SK-N-SH (cell line): ENCODE data around the gene CDKAL1. TPM values are rescaled to one million over a fixed set of nuclear protein-coding genes. Genes with fewer than 3 reads are reported as not detected.

Experiments used
- CTCF ChIA-PET: fragments of 300-600, 350-600 bp; formaldehyde crosslinking; extraction: SDS; loops from one replicate; lab custom pipeline; 2021; lab: Yijun Ruan, JAX
- POLR2A ChIA-PET: fragments of 350-600 bp; sonication (Branson Sonifier 250); formaldehyde crosslinking; extraction: SDS; loops from one replicate; lab custom pipeline; 2020; ENCODE audit warnings: antibody characterized with exemption, inconsistent platforms; lab: Yijun Ruan, JAX
- DNase-seq: peaks from one replicate; pipeline ENCODE4 v3.0.0; 2012
- H2AFZ ChIP-seq: fragments of 200-600 bp; sonication (generic); 2 replicates; pipeline ENCODE4 v1.8.1; 2016; ENCODE audit warnings: antibody characterized with exemption, mild to moderate bottlenecking, low read depth
- H3F3A ChIP-seq: fragments of 200-600 bp; sonication (generic); replicated peaks from 2 replicates; pipeline ENCODE3; 2016; ENCODE audit warnings: antibody characterized with exemption, mild to moderate bottlenecking; ENCODE audit not compliant: insufficient read depth
- H3K27ac ChIP-seq, 2 experiments: fragments of 200-500 bp in 1 of 2; fragments of 200-600 bp in 1 of 2; sonication (Bioruptor generic) in 1 of 2; sonication (generic), shearing (Covaris generic) in 1 of 2; 2 replicates each; pipeline versions ENCODE4 v1.5.1 to v1.6.1; 2014 to 2016; ENCODE audit warnings: low read depth in 2 of 2, inconsistent platforms in 1 of 2, low read length in 1 of 2, mild to moderate bottlenecking in 1 of 2, mixed read lengths in 1 of 2
- H3K27me3 ChIP-seq: fragments of 200-600 bp; sonication (generic), shearing (Covaris generic); 2 replicates; pipeline ENCODE4 v1.6.1; 2016; ENCODE audit warnings: mixed run types; ENCODE audit not compliant: insufficient read depth
- H3K36me3 ChIP-seq, 2 experiments: fragments of 200-500 bp in 1 of 2; fragments of 200-600 bp in 1 of 2; sonication (Bioruptor generic) in 1 of 2; sonication (generic) in 1 of 2; replicated peaks in 1 of 2; 2 replicates each; pipeline versions ENCODE3 to v1.5.1; 2014 to 2016; ENCODE audit warnings: low read length in 1 of 2, mild to moderate bottlenecking in 1 of 2; ENCODE audit not compliant: insufficient read depth in 2 of 2, control insufficient read depth in 1 of 2
- H3K4me1 ChIP-seq, 2 experiments: fragments of 200-500 bp in 1 of 2; fragments of 200-600 bp in 1 of 2; sonication (Bioruptor generic) in 1 of 2; sonication (generic), shearing (Covaris generic) in 1 of 2; 2 replicates each; pipeline versions ENCODE4 v1.5.1 to v1.6.1; 2014 to 2016; ENCODE audit warnings: low read depth in 1 of 2, low read length in 1 of 2, mixed run types in 1 of 2; ENCODE audit not compliant: insufficient read depth in 2 of 2, control insufficient read depth in 1 of 2
- H3K4me2 ChIP-seq: fragments of 200-600 bp; sonication (generic), shearing (Covaris generic); 2 replicates; pipeline ENCODE4 v1.6.1; 2017; ENCODE audit warnings: mixed run types
- H3K4me3 ChIP-seq, 2 experiments: fragments of 200-500 bp in 1 of 2; fragments of 200-600 bp in 1 of 2; sonication (Bioruptor generic) in 1 of 2; sonication (generic), shearing (Covaris generic) in 1 of 2; 2 replicates each; pipeline versions ENCODE4 v1.5.1 to v1.8.1; 2014 to 2016; ENCODE audit warnings: low read depth in 2 of 2, inconsistent platforms in 1 of 2, low read length in 1 of 2, mild to moderate bottlenecking in 1 of 2, mixed read lengths in 1 of 2, moderate library complexity in 1 of 2
- H3K79me2 ChIP-seq: fragments of 200-600 bp; sonication (generic); 2 replicates; pipeline ENCODE4 v1.8.1; 2017; ENCODE audit warnings: mild to moderate bottlenecking; ENCODE audit not compliant: insufficient read depth
- H3K9ac ChIP-seq: fragments of 200-600 bp; sonication (generic); 2 replicates; pipeline ENCODE4 v1.6.1; 2017; ENCODE audit warnings: mixed run types
- H3K9me2 ChIP-seq: fragments of 200-600 bp; sonication (generic); 2 replicates; pipeline ENCODE4 v1.6.1; 2017; ENCODE audit warnings: mixed run types
- H3K9me3 ChIP-seq: fragments of 200-600 bp; sonication (generic); 2 replicates; pipeline ENCODE4 v1.6.1; 2017; ENCODE audit warnings: mixed run types, mild to moderate bottlenecking, moderate library complexity
- H4K20me1 ChIP-seq: fragments of 200-600 bp; sonication (generic); 2 replicates; pipeline ENCODE4 v1.6.1; 2017; ENCODE audit warnings: mild to moderate bottlenecking, mixed run types; ENCODE audit not compliant: insufficient read depth
- EP300 ChIP-seq, 2 experiments: IDR thresholded peaks; 2 replicates each; pipeline versions ENCODE4 v1.4.0 to v1.6.1; 2012; ENCODE audit warnings: borderline replicate concordance in 1 of 2, low read depth in 1 of 2, low read length in 1 of 2
- EZH2phosphoT487 ChIP-seq: fragments of 200-600 bp; sonication (generic); IDR thresholded peaks from 2 replicates; pipeline ENCODE4 v1.6.1; 2017; ENCODE audit warnings: low read depth, mixed run types, mild to moderate bottlenecking, antibody characterized with exemption, moderate library complexity, borderline replicate concordance
- FOSL2 ChIP-seq: IDR thresholded peaks from 2 replicates; pipeline ENCODE4 v1.4.0; 2012; ENCODE audit warnings: low read depth, mild to moderate bottlenecking, moderate library complexity, borderline replicate concordance
- FOXJ3 ChIP-seq: sonication (generic); formaldehyde crosslinking; IDR thresholded peaks from 2 replicates; pipeline ENCODE4 v1.5.1; 2020; ENCODE audit warnings: mild to moderate bottlenecking, missing genetic modification reagents
- JUND ChIP-seq: IDR thresholded peaks from 2 replicates; pipeline ENCODE4 v1.4.0; 2012
- NFIC ChIP-seq: IDR thresholded peaks from 2 replicates; pipeline ENCODE4 v1.4.0; 2012; ENCODE audit warnings: borderline replicate concordance
- NRF1 ChIP-seq: IDR thresholded peaks from 2 replicates; pipeline ENCODE4 v1.6.1; 2012; ENCODE audit warnings: low read depth, mild to moderate bottlenecking, low read length
- POLR2AphosphoS5 ChIP-seq: IDR thresholded peaks from 2 replicates; pipeline ENCODE4 v1.6.1; 2012; ENCODE audit warnings: low read depth, low read length
- RFX5 ChIP-seq: IDR thresholded peaks from 2 replicates; pipeline ENCODE4 v1.6.1; 2012; ENCODE audit warnings: mild to moderate bottlenecking, improper control_type of control experiment, low read length
- SIN3A ChIP-seq: IDR thresholded peaks from 2 replicates; pipeline ENCODE4 v1.6.1; 2012; ENCODE audit warnings: low read depth, mild to moderate bottlenecking, low read length, moderate library complexity, borderline replicate concordance
- TEAD4 ChIP-seq: IDR thresholded peaks from 2 replicates; pipeline ENCODE4 v1.4.0; 2012; ENCODE audit warnings: mild to moderate bottlenecking, borderline replicate concordance; ENCODE audit not compliant: insufficient read depth
- WGBS: methylation state at CpG from one replicate; pipeline ENCODE4 v1.1.6; 2017; ENCODE audit warnings: low lambda C conversion rate; 5-methylcytosine and 5-hydroxymethylcytosine counted together
- polyA plus RNA-seq, 3 experiments: library from polyadenylated mRNA; depleted of rRNA; stranded (reverse); fragments of >200 nt; gene quantifications; 2 replicates each; pipeline ENCODE4 v1.2.3, GENCODE V29; 2012
- TF ChIP-seq, protein P1 (sequence below): IDR thresholded peaks from 2 replicates; pipeline ENCODE4 v1.4.0; 2012; ENCODE audit warnings: low read depth
- TF ChIP-seq, protein P2 (sequence below): fragments of 200-600 bp; sonication (generic); IDR thresholded peaks from 2 replicates; pipeline ENCODE4 v1.6.1; 2017; ENCODE audit warnings: antibody characterized with exemption, mild to moderate bottlenecking, moderate library complexity
- TF ChIP-seq, protein P3 (sequence below): fragments of 150-350 bp; IDR thresholded peaks from 2 replicates; pipeline ENCODE4 v1.6.1; 2017; ENCODE audit warnings: antibody characterized with exemption, low read length, low read depth, borderline replicate concordance

Gene CDKAL1
- polyA plus RNA-seq, 1 of the 3 experiments (the other 2 are of a cell fraction), result 2.6 TPM

DNA sequence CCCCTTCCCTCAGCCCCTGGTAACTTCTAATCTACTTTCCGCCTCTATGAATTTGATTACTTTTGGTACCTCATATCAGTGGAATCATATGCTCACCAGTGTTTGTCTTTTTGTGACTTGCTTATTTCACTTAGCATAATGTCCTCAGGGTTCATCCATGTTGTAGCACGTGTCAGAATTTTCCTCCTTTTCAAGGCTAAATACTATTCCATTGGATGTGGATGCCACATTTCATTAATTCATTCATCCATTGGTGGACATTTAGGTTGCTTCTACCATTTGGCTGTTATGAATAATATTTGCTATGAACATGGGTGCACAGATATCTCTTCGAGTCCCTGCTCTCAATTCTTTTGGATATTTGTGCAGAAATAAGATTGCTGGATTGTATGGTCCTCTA, 670.7 kb downstream of the CDKAL1 start:
- no peak overlapping the region for H3K4me2 ChIP-seq
- no peak overlapping the region for H2AFZ ChIP-seq
- no peak overlapping the region for H3K4me3 ChIP-seq
- POLR2A ChIA-PET, result no interaction called here
- no peaks in the 10 kb centered on the region for H3K36me3 ChIP-seq
- TF ChIP-seq JUND, result no peak
- no peak for TF ChIP-seq EZH2phosphoT487
- no peak for TF ChIP-seq RFX5
- no peak for TF ChIP-seq POLR2AphosphoS5
- TF ChIP-seq EP300 (IDR thresholded peaks at IDR 0.05; ENCODE audit: borderline replicate concordance in 1 of 2, low read depth in 1 of 2, low read length in 1 of 2), result no peak
- TF ChIP-seq NFIC, result no peak
- no peak for TF ChIP-seq NRF1
- TF ChIP-seq, protein P1, sequence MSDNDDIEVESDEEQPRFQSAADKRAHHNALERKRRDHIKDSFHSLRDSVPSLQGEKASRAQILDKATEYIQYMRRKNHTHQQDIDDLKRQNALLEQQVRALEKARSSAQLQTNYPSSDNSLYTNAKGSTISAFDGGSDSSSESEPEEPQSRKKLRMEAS, result no peak
- TF ChIP-seq SIN3A, result no peak
- no peaks in the 10 kb centered on the region for H3K9me2 ChIP-seq
- no peaks in the 10 kb centered on the region for H4K20me1 ChIP-seq
- 80% methylated on average over 3 of the region's 3 CpGs for WGBS
- no peaks in the 10 kb centered on the region for H3K9me3 ChIP-seq
- DNase-seq, result no peak
- H3F3A ChIP-seq, result no peaks in the 10 kb centered on the region
- peaks cover 8 to 23% of the 10 kb centered on the region in 2 experiments; a peak in 3 of 4 replicates for H3K4me1 ChIP-seq
- H3K27me3 ChIP-seq, result no peaks in the 10 kb centered on the region
- CTCF ChIA-PET, result no interaction called here
- H3K9ac ChIP-seq, result no peak overlapping the region
- H3K79me2 ChIP-seq, result no peaks in the 10 kb centered on the region
- no peak overlapping the region for H3K27ac ChIP-seq

DNA sequence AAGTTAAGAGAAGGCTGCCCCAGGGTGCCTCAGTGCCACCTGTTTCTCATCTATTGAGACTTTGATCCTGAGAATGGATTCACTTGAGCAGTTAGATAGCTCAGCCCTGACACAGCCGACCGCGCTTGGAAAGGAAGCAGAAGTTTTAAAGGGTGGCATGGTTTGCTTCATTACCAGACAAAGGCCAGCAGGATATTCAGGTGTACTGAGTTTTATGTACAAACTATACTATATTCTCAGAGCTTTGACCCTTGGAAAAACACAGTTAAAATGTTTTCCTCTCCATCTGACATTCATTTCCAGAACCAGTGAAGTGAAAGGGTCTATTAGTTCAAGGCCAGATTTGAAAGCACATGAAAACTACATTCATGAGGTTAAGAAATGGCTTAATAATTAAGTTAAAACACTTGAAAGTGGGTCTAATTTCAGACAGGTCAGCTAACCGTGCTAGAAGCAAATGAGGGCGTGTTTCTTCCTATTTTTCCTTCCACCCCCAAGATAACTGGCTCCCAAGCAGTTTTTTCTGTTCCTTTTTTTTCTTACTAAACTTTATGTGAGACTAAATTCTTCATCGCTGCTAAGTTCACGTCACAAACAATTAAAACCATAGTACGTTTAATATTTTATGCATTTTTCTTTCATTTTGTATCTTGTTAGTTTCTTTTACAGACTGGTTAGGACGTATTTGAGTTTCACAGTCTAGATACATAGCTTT, 674.0 kb downstream of the CDKAL1 start:
- Histone ChIP-seq H3K79me2 (no peaks in the 10 kb centered on the region), H3K4me2 (no peak overlapping the region), H3K36me3 (no peaks in the 10 kb centered on the region), H3K4me3 (no peak overlapping the region), H2AFZ (no peak overlapping the region), H3F3A (no peaks in the 10 kb centered on the region), H4K20me1 (no peaks in the 10 kb centered on the region), H3K9ac (no peak overlapping the region), H3K27me3 (no peaks in the 10 kb centered on the region), H3K9me3 (no peaks in the 10 kb centered on the region), H3K4me1 (peaks cover 0 to 2% of the 10 kb centered on the region in 2 experiments; a peak in 1 of 4 replicates), H3K27ac (peak overlapping the region in 1 of 2 experiments; percentile 56; a peak in 2 of 4 replicates), H3K9me2 (no peaks in the 10 kb centered on the region)
- ChIA-PET CTCF (interaction anchor here (1.1 kb wide), 1 partner anchor 380 kb away, joined by 3 read pairs; no protein-coding TSS in a partner anchor), POLR2A (no interaction called here)
- 95% methylated on average over 9 of the region's 9 CpGs for WGBS
- TF ChIP-seq JUND (no peak), RFX5 (no peak), FOSL2 (no peak), FOXJ3 (no peak), TEAD4 (no peak)
- TF ChIP-seq, protein P2, sequence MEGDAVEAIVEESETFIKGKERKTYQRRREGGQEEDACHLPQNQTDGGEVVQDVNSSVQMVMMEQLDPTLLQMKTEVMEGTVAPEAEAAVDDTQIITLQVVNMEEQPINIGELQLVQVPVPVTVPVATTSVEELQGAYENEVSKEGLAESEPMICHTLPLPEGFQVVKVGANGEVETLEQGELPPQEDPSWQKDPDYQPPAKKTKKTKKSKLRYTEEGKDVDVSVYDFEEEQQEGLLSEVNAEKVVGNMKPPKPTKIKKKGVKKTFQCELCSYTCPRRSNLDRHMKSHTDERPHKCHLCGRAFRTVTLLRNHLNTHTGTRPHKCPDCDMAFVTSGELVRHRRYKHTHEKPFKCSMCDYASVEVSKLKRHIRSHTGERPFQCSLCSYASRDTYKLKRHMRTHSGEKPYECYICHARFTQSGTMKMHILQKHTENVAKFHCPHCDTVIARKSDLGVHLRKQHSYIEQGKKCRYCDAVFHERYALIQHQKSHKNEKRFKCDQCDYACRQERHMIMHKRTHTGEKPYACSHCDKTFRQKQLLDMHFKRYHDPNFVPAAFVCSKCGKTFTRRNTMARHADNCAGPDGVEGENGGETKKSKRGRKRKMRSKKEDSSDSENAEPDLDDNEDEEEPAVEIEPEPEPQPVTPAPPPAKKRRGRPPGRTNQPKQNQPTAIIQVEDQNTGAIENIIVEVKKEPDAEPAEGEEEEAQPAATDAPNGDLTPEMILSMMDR, result no peak
- TF ChIP-seq, protein P3, sequence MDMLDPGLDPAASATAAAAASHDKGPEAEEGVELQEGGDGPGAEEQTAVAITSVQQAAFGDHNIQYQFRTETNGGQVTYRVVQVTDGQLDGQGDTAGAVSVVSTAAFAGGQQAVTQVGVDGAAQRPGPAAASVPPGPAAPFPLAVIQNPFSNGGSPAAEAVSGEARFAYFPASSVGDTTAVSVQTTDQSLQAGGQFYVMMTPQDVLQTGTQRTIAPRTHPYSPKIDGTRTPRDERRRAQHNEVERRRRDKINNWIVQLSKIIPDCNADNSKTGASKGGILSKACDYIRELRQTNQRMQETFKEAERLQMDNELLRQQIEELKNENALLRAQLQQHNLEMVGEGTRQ, result no peak
- no peak for DNase-seq
